Omental fat pad (tissue), 4 donors: ENCODE results near the gene OR4N2. TPM values are rescaled to one million over a fixed set of nuclear protein-coding genes. Genes with fewer than 3 reads are reported as not detected.

Experiments used
- total RNA-seq, 4 donors: library from RNA; depleted of rRNA; stranded (reverse); fragments of >200 nt; gene quantifications; one replicate each; pipeline ENCODE4 v1.1.0, GENCODE V29; 2016

Gene OR4N2
- total RNA-seq, 4 donors from 2014 or later: 0.09 TPM; not detected in 3

Other genes starting within 250 kb of the OR4N2 start
- gene OR11H2, start 89.9 kb upstream of the OR4N2 start, total RNA-seq: not detected
- gene OR4Q3, start 60.2 kb upstream of the OR4N2 start, total RNA-seq: not detected
- not detected for gene OR4M1, start 30.3 kb upstream of the OR4N2 start, total RNA-seq
- not detected for gene OR4K2, start 71.4 kb downstream of the OR4N2 start, total RNA-seq
- not detected for gene OR4K5, start 116.8 kb downstream of the OR4N2 start, total RNA-seq
- not detected for gene OR4K1, start 127.1 kb downstream of the OR4N2 start, total RNA-seq
- gene OR4K15, start 171.8 kb downstream of the OR4N2 start, total RNA-seq: not detected
- gene OR4Q2, start 198.4 kb downstream of the OR4N2 start, total RNA-seq: not detected
- gene OR4K14, start 215.5 kb downstream of the OR4N2 start, total RNA-seq: not detected
- gene OR4K13, start 232.3 kb downstream of the OR4N2 start, total RNA-seq: not detected